ENCODE results near the gene ACAA1. TPM values are rescaled to one million over a fixed set of nuclear protein-coding genes. Genes with fewer than 3 reads are reported as not detected.

The ACAA1 gene
- total and polyA plus RNA-seq, 2 of the 4 experiments (the other 2 are of a cell fraction) = 30.8 to 62.4 TPM

DNA sequence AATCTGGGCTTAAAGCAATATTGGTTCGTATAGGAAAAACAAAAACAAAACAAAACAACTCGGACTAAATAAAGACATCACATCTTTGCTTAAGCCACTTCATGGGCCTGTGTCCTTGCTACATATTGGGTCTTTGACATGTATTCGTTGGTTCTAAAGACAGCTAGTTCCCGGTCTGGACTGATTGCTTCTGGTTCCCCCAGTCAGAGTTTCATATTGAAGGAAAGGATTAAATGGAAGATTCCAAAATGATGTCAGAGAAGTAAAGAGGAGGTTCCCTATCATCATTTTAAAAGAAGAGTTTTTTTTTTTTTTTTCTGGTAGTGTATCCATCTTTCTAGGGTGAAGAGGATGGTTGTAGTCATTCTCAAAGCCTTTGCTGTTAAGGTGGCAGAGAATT is 30.7 kb upstream of the ACAA1 start:
- H2BK20ac ChIP-seq (ENCODE audit: low read depth, low read length) = peak overlapping the region; percentile 85
- peaks cover 0 to 25% of the 10 kb centered on the region in 2 experiments; a peak in 2 of 4 replicates for H3K79me1 ChIP-seq (ENCODE audit: low read depth in 1 of 2, low read length in 2 of 2)
- H3K4me2 ChIP-seq (ENCODE audit: low read depth, low read length) = peak overlapping the region; percentile 72; the same call in 1 of the 2 replicates
- ATAC-seq (ENCODE audit: low read depth) (no peak), DNase-seq (no peak)
- no peak overlapping the region for H3K4me3 ChIP-seq (ENCODE audit: insufficient read depth, low read depth, low read length)
- H2AFZ ChIP-seq (replicated peaks; ENCODE audit: low read length, poor library complexity) = no peak overlapping the region
- H3K9me1 ChIP-seq (ENCODE audit: insufficient read depth, low read length) = 0 out of 2 replicates have a peak, but pooled peaks cover 7% of the 10 kb centered on the region
- H2BK15ac ChIP-seq (ENCODE audit: low read depth, low read length) = peak overlapping the region; percentile 76; the same call in 2 of the 3 replicates
- peak overlapping the region; percentile 57 for H4K91ac ChIP-seq (ENCODE audit: insufficient read depth, low read depth, low read length)
- H3K23ac ChIP-seq (ENCODE audit: low read depth, low read length) = peak overlapping the region; percentile 77
- peak overlapping the region; percentile 45; the same call in 1 of the 2 replicates for H3K27ac ChIP-seq (ENCODE audit: insufficient read depth, low read length)
- peak overlapping the region in 1 of 2 experiments; percentile 82; a peak in 2 of 4 replicates for H4K8ac ChIP-seq (ENCODE audit: low read depth in 2 of 2, low read length in 2 of 2)
- H3K36me3 ChIP-seq (ENCODE audit: control insufficient read depth, insufficient read depth, low read length) = no peaks in the 10 kb centered on the region
- H3K4ac ChIP-seq (ENCODE audit: low read depth, low read length) = peak overlapping the region; percentile 93
- H3K18ac ChIP-seq (ENCODE audit: low read depth, low read length) = peak overlapping the region; percentile 83; the same call in 1 of the 2 replicates
- H4K5ac ChIP-seq (ENCODE audit: low read depth, low read length) = peak overlapping the region; percentile 63; the same call in 1 of the 2 replicates
- no peak for TF ChIP-seq RFX5 (IDR thresholded peaks at IDR 0.05; ENCODE audit: low read depth, low read length)
- no TSS peak for BruUV-seq (replicated peaks)
- no CpG with 5 or more reads among the region's 4 CpGs for WGBS, 2 experiments (ENCODE audit: extremely low coverage in 2 of 2, insufficient read length in 1 of 2)
- H3K27me3 ChIP-seq (ENCODE audit: control insufficient read depth, insufficient read depth, low read length) = no peaks in the 10 kb centered on the region
- no peak overlapping the region for H3K56ac ChIP-seq (ENCODE audit: extremely low read depth, insufficient read depth, low read length)
- peak overlapping the region; percentile 90 for H2BK120ac ChIP-seq (ENCODE audit: low read depth, low read length)
- no peak overlapping the region for H2AK9ac ChIP-seq (replicated peaks; ENCODE audit: low read depth, low read length, poor library complexity)
- POLR2A ChIA-PET (ENCODE audit: unreplicated experiment) = no interaction called here
- H2AK5ac ChIP-seq (ENCODE audit: low read depth, low read length) = peak overlapping the region; percentile 44; the same call in 1 of the 2 replicates
- no peak overlapping the region for H3K9ac ChIP-seq (ENCODE audit: low read depth, low read length)
- CTCF ChIA-PET = no interaction called here
- peak overlapping the region; percentile 80 for H3K14ac ChIP-seq (replicated peaks; ENCODE audit: low read depth, low read length)
- H2BK5ac ChIP-seq (ENCODE audit: low read depth, low read length, poor library complexity, severe bottlenecking) = peak overlapping the region; percentile 96
- in situ Hi-C loops (cut with MboI; ENCODE audit: low sequenced_read_pairs) (no loop called here), dilution Hi-C loops (cut with HindIII; ENCODE audit: low sequenced_read_pairs, unreplicated experiment) (no loop called here), intact Hi-C loops (cut with micrococcal nuclease) (no loop called here)
- no peaks in the 10 kb centered on the region for H3K9me3 ChIP-seq (ENCODE audit: control insufficient read depth, insufficient read depth, low read length)
- H4K20me1 ChIP-seq (ENCODE audit: insufficient read depth, low read length) = peaks cover 17% of the 10 kb centered on the region; the same call in 1 of the 2 replicates
- peaks cover 7% of the 10 kb centered on the region for H3K4me1 ChIP-seq (ENCODE audit: control insufficient read depth, insufficient read depth, low read length)
